OCI-LY3 (cell line): ENCODE measurements around the gene SGPL1.

Experiments
- H2AFZ ChIP-seq: fragments of 200-600, 300-600 bp; shearing (Covaris generic); 2 replicates; pipeline ENCODE4 v1.6.0; 2014; ENCODE audit warnings: antibody characterized with exemption, low read depth, low read length
- H3K27ac ChIP-seq: fragments of 200-600, 300-600 bp; sonication (generic); 2 replicates; pipeline ENCODE4 v1.5.1; 2014; ENCODE audit warnings: mild to moderate bottlenecking, low read length, moderate library complexity, mixed read lengths
- H3K27me3 ChIP-seq: fragments of 200-600, 300-600 bp; sonication (generic); 2 replicates; pipeline ENCODE4 v1.6.1; 2014; ENCODE audit warnings: low read depth, low read length, mixed read lengths
- H3K36me3 ChIP-seq: fragments of 200-600, 300-600 bp; sonication (generic); replicated peaks from 2 replicates; pipeline ENCODE3; 2014; ENCODE audit warnings: low read depth, low read length, mixed read lengths
- H3K4me1 ChIP-seq: fragments of 300-600, 200-600 bp; sonication (generic); 2 replicates; pipeline ENCODE4 v1.6.1; 2014; ENCODE audit warnings: low read length, mixed read lengths
- H3K4me2 ChIP-seq: fragments of 200-600, 300-600 bp; sonication (generic); 2 replicates; pipeline ENCODE4 v1.6.1; 2014; ENCODE audit warnings: low read length, mixed read lengths
- H3K4me3 ChIP-seq: fragments of 300-600, 200-600 bp; sonication (generic); 2 replicates; pipeline ENCODE4 v1.5.1; 2014; ENCODE audit warnings: antibody characterized with exemption, mild to moderate bottlenecking, low read length, moderate library complexity
- H3K79me2 ChIP-seq: fragments of 300-600, 200-600 bp; shearing (Covaris generic); 2 replicates; pipeline ENCODE4 v1.6.1; 2014; ENCODE audit warnings: mild to moderate bottlenecking, low read length, mixed read lengths
- H3K9ac ChIP-seq: fragments of 300-600, 200-600 bp; shearing (Covaris generic); 2 replicates; pipeline ENCODE4 v1.6.0; 2014; ENCODE audit warnings: mild to moderate bottlenecking, low read length, moderate library complexity
- H3K9me3 ChIP-seq: fragments of 200-600, 300-600 bp; shearing (Covaris generic); 2 replicates; pipeline ENCODE4 v1.6.1; 2014; ENCODE audit warnings: low read length, mixed read lengths; ENCODE audit not compliant: insufficient read depth
- H4K20me1 ChIP-seq: fragments of 200-600, 300-600 bp; sonication (generic); 2 replicates; pipeline ENCODE4 v1.6.1; 2016; ENCODE audit warnings: low read length, mixed read lengths; ENCODE audit not compliant: insufficient read depth
- CTCF ChIP-seq: fragments of 200-600, 300-600 bp; sonication (generic); IDR thresholded peaks from 2 replicates; pipeline ENCODE4 v1.5.1; 2014; ENCODE audit warnings: antibody characterized with exemption, low read length, low read depth
- EZH2phosphoT487 ChIP-seq: fragments of 200-600 bp; shearing (Covaris generic); IDR thresholded peaks from 2 replicates; pipeline ENCODE4 v1.6.1; 2018; ENCODE audit warnings: antibody characterized with exemption, mixed run types, low read depth

Gene SGPL1

GRCh38 chr10:70827086-70827757 lies 11.5 kb downstream of the SGPL1 start:
- no peaks in the 10 kb centered on the region for H3K9me3 ChIP-seq
- no peak overlapping the region for H3K9ac ChIP-seq
- no peaks in the 10 kb centered on the region for H3K79me2 ChIP-seq
- H3K4me3 ChIP-seq: no peak overlapping the region
- no peaks in the 10 kb centered on the region for H4K20me1 ChIP-seq
- no peak for TF ChIP-seq EZH2phosphoT487
- no peak for TF ChIP-seq CTCF
- no peaks in the 10 kb centered on the region for H3K36me3 ChIP-seq
- H3K27ac ChIP-seq: no peak overlapping the region
- H3K27me3 ChIP-seq: no peaks in the 10 kb centered on the region
- no peak overlapping the region for H3K4me2 ChIP-seq
- no peaks in the 10 kb centered on the region for H3K4me1 ChIP-seq
- H2AFZ ChIP-seq: no peak overlapping the region

DNA sequence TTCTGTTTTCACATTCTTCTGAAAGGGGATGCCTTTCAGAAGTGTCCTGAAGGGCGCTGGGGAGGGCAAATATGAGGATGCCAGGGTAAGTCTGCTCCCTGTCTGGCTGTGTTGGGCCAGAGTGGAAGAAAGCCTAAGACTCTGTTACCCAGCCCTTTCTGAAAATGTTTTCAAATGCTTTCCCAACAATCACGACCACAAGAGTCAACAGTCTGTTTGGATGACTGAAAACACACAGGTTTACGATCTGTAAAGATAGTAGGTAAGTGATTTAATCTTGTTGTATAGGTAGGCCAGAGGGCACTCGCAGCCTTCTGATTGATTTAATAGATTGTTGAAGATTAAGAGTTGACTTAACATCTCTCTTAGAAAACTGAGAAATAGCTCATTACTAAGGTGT lies 13.2 kb downstream of the SGPL1 start:
- TF ChIP-seq EZH2phosphoT487 (no peak), CTCF (no peak)
- Histone ChIP-seq H3K4me2 (no peak overlapping the region), H3K27ac (no peak overlapping the region), H3K27me3 (no peaks in the 10 kb centered on the region), H3K36me3 (no peaks in the 10 kb centered on the region), H3K9me3 (no peaks in the 10 kb centered on the region), H3K79me2 (no peaks in the 10 kb centered on the region), H2AFZ (no peak overlapping the region), H4K20me1 (no peaks in the 10 kb centered on the region), H3K9ac (no peak overlapping the region), H3K4me3 (no peak overlapping the region), H3K4me1 (no peaks in the 10 kb centered on the region)

- Histone ChIP-seq H3K9ac (no peak overlapping the region), H3K27me3 (no peaks in the 10 kb centered on the region), H2AFZ (no peak overlapping the region), H3K4me3 (no peak overlapping the region), H3K4me1 (no peaks in the 10 kb centered on the region), H3K27ac (no peak overlapping the region), H3K4me2 (no peak overlapping the region), H3K36me3 (no peaks in the 10 kb centered on the region), H3K9me3 (no peaks in the 10 kb centered on the region), H4K20me1 (no peaks in the 10 kb centered on the region), H3K79me2 (no peaks in the 10 kb centered on the region)
- TF ChIP-seq CTCF (no peak), EZH2phosphoT487 (no peak)
Observed at GRCh38 chr10:70829543-70829942, 13.8 kb downstream of the SGPL1 start.

DNA sequence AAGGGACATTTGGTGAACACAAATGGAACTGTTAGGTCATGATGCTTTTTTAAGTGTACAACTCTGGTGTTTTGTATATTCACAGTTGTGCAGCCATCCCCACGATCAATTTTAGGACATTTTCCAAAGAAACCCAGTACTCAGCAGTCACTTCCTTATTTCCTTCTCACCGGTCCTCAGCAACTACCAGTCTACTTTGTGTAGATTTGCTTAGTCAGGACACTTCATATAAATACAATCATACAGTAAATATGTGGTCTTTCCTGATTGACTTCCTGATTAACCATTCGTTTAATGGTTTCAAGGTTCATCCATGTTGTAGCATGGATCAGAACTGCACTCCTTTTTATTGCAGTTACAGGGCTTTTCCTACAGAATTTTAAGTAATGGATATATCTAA lies 14.4 kb downstream of the SGPL1 start:
- H3K27ac ChIP-seq: no peak overlapping the region
- H3K36me3 ChIP-seq: no peaks in the 10 kb centered on the region
- H3K9ac ChIP-seq: no peak overlapping the region
- H3K4me2 ChIP-seq: no peak overlapping the region
- H3K27me3 ChIP-seq: no peaks in the 10 kb centered on the region
- no peaks in the 10 kb centered on the region for H3K9me3 ChIP-seq
- no peak overlapping the region for H2AFZ ChIP-seq
- no peaks in the 10 kb centered on the region for H3K4me1 ChIP-seq
- no peak for TF ChIP-seq EZH2phosphoT487
- TF ChIP-seq CTCF: no peak
- no peaks in the 10 kb centered on the region for H3K79me2 ChIP-seq
- no peak overlapping the region for H3K4me3 ChIP-seq
- H4K20me1 ChIP-seq: no peaks in the 10 kb centered on the region
